RKO (cell line): Measurements from ENCODE around the gene DLL1.
"Not testable (repeated sequence)": the region's sequence is repeated elsewhere in the genome, so short reads cannot be mapped to it uniquely, and the experiment has no call there.

Experiments
- DNase-seq: peaks from one replicate; pipeline ENCODE4 v3.0.0-alpha.2; 2016; ENCODE audit warnings: low spot score

The DLL1 gene

DNA sequence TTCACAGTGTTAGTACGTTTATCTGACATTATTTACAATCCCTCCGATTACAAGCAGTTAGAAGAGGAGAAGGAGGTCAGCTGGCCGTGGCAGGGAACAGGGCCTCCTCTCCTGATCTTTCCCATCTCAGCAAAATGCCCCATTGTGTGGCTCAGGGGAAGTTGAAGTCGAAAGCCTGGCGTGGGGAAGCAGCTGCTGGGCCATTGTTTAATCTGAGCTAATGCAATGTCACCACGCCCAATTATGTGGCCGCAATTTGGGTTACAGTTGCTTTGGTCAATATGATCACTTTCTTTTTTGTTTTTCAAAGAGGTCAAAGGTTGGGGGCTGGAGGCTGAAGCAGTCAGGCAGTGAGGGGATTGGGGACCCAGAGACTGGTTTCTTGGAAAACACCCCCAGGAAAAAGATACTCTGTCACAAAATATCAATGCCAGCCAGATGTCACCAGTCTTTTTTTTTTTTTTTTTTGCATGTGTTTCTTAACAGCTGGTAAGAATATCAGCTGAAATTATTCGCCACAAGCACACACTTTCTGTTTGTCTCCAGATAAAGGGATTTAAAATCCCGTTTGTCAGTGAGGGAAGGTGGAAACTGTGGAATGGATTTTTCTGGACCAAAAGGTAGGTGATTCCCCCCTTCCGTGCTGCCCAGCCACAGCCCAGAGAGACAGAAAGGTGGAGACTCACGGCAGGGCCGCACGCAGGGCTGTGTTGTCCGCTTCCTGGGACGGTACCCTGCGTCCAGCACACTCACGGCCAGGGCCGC, 24.6 kb downstream of the DLL1 start:
- no peak for DNase-seq

DNA sequence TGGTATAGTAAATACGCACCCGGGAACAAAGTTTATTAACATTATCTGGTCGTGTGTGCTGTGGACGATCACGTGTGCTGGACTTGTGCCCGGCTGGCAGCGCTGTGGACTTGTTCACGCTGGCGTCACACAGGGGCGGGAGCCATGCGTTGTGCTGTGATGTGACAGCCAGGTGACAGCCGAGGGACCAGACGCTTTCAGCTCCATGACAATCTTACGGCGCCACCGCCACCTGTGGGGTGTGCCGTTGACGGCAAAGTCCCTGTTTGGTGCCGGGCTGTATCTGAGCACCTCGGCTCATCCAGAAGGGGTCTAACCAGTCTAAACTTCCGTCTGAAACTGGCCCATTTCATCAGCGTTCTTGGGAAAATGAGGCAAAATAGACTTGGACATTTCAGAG, 25.2 kb downstream of the DLL1 start:
- no peak for DNase-seq

DNA sequence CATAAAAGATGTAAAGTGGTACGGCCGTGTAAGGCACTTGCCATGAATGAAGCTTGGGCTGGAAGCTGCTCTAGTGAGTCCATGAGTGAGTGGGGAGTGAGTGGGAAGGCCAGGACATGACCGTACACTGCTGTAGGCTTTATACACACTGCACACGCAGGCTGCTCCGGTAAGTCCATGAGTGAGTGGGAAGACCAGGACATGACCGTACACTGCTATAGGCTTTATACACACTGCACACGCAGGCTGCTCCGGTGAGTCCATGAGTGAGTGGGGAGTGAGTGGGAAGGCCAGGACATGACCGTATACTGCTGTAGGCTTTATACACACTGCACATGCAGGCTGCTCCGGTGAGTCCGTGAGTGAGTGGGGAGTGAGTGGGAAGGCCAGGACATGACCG, 26.2 kb downstream of the DLL1 start:
- not testable (repeated sequence) for DNase-seq

DNA sequence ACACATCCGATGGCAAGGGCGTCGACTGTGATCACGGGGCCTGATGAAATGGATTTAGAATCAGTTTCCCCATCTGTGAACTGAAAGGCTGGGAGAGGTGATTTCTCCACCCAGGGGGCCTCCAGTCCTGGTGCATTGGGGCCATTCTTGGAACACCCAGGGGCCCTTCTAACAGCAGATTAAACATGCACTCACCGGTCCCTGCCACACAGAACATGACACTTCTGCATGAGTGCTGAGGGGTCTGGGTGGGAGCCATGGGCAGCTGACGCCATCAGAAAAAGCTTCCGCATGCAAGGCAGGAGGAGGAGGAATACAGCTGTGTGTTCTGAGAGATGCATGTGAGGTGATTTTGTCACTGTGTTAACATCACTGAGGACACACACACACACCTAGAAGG, 26.8 kb downstream of the DLL1 start:
- no peak for DNase-seq

DNA sequence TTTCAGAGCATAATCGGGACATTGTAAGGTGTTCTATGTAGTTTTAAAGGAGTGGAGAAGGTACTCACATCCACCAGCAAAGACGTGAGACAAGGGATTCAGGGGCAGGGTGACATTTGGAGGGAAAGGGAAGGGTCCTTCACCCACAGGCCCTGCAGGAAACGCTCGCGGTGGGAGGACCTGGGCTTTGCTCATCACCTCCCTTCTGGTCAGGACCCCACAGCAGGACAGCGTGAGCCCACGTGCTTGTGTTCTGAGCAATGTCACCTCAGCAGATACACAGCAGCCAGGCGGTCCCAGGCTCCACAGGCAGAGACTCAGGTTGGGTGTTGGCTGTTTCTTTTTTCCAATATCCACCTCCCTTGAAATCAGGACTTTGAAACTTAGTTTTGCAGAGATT, 27.5 kb downstream of the DLL1 start:
- DNase-seq: no peak

DNA sequence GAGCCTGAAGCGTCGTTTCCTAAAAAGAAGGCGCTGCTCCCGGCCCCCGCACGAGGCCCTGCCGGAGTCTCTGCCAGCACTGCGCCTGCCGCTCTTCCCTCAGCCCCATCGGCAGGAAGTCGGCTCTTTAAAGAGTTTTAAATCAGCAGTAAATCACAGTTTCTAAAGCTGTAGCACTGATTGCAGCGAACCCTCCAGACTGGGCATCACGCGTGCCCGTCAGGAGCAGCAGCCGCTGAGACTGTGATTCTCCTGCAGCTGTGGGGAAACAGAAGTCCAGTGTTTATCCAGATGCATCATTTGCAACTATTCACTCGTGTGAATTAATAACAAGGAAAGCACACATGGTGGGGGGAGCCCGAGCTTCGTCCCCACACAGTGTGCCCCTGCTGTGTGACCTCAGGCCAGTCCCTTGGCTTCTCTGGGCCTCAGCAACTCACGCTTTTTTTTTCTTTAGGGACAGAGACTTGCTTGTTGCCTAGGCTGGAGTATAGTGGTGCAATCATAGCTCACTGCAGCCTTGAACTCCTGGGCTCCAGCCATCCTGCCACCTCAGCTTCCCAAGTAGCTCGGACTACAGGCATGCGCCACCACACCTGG, 28.3 kb downstream of the DLL1 start:
- no peak for DNase-seq

DNA sequence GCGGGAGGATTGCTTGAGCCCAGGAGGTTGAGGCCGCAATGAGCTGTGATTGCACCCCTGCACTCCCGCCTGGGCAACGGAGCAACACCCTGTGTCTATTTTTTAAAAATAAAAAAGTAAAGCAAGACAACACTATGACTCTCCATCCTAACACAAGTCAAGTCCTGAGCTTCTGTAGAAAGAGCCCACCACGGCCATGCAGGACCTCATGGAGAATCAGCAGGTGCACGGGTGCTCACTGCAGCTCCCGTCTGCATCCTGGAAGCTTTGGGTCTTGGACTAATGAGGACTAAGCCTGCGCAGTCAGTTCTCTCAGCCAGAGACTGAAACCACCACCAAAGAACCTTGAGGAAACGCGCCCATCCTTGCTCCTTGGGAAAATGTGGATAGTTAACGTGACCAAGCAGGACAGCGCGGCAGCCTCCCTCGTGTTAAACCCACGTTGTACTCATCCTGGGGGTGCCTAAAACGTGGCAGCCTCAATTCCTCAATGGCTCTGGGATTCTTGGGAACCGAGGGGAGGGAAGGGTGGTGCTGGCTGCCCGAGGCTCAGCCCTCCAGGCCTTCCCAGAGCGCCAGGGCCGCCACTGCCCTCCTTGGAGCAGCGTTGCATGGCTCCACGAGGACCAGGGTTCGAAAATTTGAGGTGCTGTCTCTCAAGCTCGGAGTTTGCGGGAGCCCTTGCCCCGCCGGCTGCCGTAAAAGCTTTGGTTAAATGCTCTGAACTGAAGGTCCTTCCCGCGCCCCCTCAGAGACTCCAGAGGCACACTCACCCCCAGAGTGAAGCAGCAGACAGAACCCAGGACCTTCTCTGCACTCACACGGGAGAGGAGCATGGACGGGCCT, 29.0 kb downstream of the DLL1 start:
- no peak for DNase-seq

DNA sequence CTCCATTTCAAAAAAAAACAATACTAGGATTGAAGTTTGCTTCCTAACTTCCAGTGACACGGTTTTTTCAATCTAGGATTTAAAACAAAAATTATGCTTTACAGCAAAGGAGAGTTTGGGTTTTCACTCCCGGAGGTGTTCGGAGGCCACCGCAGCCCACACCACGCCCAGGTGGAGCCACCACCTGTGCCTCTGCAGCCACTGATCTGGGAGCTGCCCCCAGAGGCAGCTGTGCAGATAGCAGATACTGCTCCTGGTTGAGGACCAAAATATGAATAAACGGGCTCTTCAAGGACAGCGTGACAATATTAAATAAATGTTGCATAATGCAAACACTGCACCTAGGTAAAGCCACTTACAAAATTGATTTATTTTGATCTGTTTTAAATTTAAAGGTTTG, 30.2 kb downstream of the DLL1 start:
- no peak for DNase-seq

DNA sequence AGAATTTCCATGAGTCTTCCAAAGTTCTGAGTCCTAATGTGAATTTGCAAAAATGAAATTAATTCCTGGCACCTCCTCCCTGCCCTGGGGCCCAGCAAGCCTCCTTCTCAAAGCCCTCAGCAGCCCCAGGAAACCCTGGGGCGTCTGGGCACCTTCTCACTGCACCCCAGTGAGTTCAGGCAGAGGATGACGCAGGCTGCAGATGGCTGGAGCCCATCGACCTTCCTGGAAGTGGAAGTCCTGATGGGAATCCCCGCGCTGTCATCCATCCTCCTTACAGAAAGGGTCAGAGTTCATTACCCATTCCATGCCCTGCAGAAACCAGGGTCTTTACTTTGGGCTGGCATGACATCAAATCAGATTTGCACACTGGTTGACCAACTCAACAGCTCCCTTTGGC, 31.6 kb downstream of the DLL1 start:
- no peak for DNase-seq

DNA sequence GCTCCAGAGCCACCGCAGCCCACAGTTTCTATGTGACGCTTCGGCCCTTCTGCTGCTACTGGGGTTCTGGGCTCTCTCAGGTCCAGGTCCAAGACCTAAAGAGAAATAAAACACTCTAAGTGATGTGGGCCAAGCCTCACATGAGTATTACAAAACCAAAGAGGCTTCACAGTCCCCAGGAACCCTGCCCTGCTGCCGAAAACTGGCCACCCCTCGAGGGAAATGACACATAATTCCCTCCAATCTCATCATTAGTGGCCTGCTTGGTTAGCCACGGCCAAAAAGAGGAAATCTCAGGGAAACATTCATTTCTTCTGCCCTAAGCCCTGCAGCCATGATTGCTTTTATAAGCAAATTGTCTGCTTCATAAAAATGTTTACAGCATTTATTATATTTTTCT, 32.5 kb downstream of the DLL1 start:
- DNase-seq: no peak

DNA sequence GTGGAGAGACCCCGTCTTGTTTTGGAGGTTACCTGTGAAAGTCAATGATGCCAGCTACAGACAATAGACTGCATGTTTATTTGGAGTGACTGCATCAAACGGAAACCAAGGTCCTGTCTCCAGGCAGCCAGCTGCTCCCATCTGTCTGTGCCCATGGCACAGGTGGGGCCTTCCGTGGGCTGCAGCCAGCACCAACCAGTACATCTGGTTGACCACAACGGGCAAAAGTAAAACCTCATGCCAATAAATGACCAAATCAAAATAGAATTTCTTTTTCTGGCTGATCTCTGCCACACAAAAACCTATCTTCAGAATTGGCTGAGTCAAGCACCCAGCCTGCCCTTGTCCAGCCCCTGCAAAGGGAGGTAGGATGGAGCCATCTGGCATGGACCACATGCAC, 33.5 kb downstream of the DLL1 start:
- no peak for DNase-seq

DNA sequence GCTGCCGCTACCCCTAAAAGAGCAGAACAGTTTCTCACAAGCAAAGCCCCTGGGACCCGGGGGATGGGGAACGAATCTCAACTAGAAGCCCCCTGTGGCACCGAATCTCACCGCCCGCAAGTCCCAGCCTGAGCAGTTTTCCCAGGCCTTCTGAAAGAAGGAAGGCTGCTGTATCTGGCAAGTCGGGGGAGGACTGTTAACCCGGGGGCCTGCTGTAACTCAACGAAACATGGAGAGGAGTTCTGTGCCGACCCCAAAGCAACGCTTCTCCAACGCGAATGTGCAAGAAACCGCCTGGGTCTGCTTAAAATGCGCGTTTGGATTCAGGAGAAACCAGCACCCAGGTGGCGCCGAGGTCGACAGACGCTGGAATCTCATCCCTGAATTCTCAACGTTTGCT, 34.2 kb downstream of the DLL1 start:
- no peak for DNase-seq

DNA sequence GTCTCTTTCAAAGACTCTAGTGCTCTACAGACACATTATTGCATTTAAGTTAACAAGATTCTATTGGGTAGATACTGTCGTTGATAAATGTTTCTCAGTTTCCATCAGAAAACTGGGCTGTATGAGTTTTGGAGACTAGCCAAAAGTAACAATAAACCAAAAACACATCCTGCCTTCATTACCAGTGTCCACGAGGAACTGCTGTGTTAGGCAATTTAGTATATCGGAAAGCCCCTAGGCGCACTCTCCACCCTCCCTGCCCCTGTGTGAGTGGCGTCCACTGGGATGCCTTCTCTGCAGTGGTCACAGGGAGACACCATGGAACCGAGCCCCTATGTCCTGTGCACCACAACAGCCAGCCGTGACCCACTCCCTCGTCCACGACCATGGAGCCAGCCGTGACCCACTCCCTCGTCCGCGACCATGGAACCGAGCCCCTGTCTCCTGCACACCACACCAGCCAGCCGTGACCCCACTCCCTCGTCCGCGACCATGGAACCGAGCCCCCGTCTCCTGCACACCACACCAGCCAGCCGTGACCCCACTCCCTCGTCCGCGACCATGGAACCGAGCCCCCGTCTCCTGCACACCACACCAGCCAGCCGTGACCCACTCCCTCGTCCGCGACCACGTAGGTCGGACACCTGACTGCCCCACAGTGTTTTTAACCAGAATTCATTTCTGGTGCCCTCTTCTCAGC, 35.3 kb downstream of the DLL1 start:
- DNase-seq: no peak

DNA sequence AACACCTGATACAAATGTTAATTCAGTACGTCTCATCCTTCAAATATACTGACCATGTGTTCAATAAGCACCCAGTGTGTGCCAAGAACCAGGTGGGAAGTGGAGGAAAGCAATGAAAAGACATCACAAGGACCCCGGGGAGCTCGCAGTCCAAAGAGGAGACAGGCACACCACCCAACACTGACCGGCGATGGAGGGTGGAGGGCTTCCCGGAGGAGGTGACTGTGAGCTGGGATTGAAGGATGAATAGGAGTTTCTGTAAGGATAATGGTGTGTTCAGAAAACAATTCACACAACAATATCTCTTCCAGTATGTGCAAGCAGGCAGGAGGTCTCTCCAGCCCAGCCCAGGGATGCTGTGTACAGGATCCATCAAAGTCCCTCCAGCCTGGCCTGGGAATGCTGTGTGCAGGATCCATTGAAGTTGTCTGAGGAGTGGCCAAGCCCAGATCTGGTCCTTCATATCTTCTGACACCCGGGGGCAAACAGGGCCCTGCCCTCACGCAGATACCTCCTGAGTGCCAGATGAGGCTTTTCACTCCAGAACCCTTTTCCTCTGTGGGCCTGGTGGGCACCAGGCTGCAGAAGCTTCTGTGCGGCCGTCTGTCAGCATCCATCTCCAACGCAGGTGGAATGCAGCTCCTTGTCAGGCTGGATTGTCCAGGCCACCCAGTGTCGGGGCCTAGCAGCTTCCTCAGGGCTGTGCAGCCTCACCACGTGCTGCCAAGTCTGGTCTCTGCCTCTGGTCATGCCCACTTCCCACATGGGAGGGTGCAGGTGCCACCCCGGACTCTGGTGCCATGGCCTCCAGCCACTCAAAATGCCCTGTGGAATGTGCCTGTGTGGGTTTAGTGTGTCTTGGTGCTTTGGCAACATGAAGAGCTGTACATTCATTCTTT, 36.3 kb downstream of the DLL1 start:
- DNase-seq: no peak

DNA sequence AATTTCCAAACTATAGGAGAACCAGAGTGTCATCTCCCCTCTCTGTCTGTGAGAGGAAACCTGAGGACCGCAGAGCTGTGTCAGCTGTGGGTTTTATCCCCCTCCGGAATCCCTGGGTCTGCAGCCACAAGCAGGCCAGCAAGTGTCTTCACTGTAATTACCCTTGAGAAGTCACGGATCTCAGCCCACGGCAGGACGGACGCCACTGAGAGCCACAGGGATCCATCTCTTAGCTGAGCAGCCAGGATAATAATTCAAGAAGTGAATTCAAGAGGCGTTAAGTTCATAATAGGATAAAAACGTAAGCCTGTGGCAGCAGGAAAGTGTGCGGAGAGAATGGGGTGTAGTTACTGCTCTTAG, 37.0 kb downstream of the DLL1 start:
- no peak for DNase-seq

DNA sequence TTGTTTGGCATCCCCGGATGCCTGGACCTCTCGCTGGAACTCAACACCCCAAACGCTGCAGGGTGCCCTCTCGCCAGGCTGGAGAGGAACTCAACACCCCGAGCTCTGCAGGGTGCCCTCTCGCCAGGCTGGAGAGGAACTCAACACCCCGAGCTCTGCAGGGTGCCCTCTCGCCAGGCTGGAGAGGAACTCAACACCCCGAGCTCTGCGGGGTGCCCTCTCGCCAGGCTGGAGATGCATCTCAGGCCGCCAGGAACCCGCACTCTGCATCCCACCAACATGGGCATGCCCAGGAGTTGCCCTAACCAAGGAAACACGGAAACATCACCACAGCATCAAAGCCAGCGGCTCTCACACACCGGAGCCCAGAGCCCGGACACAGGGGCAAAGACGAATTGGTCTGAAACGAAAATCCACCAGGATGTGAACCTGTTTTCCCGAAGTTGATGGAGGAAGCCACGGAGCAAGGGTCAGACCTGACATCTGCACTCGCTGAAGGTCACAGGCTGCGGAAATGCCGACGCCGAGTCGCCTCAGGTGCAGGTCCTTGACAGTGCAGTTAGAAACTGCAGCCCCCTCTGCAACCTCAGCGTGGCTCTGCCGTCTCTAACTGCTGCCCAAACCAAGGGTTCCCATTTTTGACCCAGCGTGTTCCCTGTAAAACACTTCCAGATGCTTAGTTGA, 37.5 kb downstream of the DLL1 start:
- no peak for DNase-seq

DNA sequence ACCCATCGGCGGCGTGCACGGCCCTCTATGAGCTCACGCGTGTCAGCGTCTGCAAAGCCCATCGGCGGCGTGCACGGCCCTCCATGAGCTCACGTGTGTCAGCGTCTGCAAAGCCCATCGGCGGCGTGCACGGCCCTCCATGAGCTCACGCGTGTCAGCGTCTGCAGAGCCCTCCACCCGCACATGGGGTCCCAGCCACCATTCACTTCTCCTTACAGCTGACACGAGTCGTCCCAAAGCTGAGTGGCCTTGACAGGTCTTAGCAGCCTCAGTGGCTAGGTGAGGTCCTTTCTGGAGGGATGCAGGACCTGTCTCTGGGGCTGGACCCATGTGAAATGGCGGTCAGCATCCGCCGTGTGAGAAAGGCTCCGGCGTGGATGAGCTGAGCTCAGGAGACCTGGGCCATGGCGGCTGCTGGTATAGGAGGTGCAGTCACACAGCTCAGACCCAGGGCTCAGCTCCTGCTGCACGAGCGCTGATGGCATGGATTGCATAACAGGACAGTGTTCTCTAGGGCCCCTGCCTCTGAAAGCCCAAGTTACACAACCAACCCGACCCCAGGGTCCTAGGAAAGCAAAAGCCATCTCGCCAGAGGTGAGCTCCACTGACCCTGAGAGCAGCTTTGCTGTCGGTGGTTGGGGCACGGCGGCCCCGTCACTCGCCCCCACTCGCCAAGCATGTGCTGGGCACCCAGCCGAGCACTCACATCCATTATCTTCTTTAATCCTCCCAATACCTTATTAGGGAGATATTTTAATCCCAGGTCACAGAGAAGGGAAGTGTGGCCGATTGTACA, 38.9 kb downstream of the DLL1 start:
- no peak for DNase-seq

DNA sequence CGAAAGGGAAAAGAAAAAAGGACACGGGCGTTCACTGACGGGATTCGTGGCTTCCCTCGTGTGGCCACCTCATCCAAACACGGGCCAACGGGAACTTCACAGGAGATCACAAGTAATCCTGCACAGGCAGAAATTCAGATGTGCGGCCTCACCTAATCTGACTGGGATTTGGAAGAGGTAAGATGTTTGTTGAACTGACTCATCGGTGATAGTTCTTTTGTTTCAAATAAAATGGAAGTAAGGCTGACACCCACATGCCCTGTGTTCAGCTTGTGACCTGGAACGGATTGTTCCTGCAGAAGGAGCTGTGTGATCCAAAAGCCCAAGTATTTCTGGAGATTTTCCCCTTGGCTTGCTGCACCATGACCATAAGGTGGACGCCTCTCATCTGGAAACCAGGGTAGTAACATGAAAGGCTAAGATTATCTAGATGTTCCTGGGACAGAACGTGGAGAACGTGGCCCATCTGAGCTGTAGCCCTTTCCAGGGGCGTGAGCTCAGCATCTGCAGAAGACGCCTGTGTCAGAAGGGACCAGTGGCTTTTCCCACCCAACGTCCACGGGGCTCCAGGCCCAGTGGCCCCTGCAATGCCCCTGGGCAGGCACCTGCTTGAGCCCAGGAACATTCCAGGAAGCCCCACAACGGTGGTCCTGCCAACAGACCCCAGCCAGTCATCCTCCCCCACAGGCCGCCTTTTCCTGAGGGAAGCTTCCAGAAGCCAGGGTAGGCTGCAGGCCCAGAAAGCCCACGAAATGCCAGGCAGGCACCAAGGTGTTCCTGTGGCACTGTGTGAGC, 39.7 kb downstream of the DLL1 start:
- DNase-seq: no peak

DNA sequence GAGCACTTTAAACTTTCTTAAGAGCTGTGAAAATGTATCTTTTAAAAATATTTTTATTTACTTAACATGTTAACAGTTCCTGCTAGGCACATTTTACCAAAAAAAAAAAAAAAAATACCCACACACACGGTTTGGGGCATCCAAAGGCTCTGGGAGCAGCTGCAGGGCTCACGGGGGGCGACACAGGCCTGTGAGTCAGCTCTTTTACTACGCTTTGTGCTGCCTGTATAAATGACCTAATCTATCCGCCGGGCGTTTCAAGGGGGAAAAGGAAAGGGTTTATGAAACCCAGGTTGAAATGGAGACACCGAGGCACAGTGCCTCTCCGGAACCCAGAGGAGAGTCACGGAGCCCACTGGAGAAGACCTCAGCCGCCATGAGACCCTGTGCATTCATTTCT, 40.4 kb downstream of the DLL1 start:
- DNase-seq: no peak
